Activated T-helper 17 cell treated with anti-CD3 and anti-CD28 coated beads, Interleukin-2, amount 50 U/mL, for 72 hours (primary cell): ENCODE data around the gene OR4F15. TPM values are rescaled to one million over a fixed set of nuclear protein-coding genes. Genes with fewer than 3 reads are reported as not detected.
"Not testable (repeated sequence)": the region's sequence is repeated elsewhere in the genome, so short reads cannot be mapped to it uniquely, and the experiment has no call there.

Experiments
- ATAC-seq: fragments of 150-1000 bp; cut with Tn5 transposase; replicated peaks from 2 replicates; pipeline ENCODE4 v1.10.0; 2021; ENCODE audit warnings: mild to moderate bottlenecking, moderate library complexity
- H3K27ac Mint-ChIP-seq: one replicate; pipeline ENCODE4 v1.8.0; 2022; ENCODE audit warnings: mixed read lengths
- H3K27me3 Mint-ChIP-seq: one replicate; pipeline ENCODE4 v1.8.0; 2022; ENCODE audit warnings: mixed read lengths
- H3K36me3 Mint-ChIP-seq: one replicate; pipeline ENCODE4 v1.8.0; 2022; ENCODE audit warnings: low read depth, mild to moderate bottlenecking, mixed read lengths
- H3K4me1 Mint-ChIP-seq: one replicate; pipeline ENCODE4 v1.8.0; 2022; ENCODE audit warnings: mixed read lengths
- H3K4me3 Mint-ChIP-seq: one replicate; pipeline ENCODE4 v1.8.0; 2022; ENCODE audit warnings: mild to moderate bottlenecking, mixed read lengths
- H3K9me3 Mint-ChIP-seq: one replicate; pipeline ENCODE4 v1.8.0; 2022; ENCODE audit warnings: mixed read lengths
- total RNA-seq, 2 donors: library from RNA; stranded (reverse); gene quantifications; one replicate each; pipeline ENCODE4 v1.2.3, GENCODE V29; 2022

OR4F15 gene
- total RNA-seq, result not detected

- no peak within 1 kb of the TSS for H3K27ac Mint-ChIP-seq
- H3K4me3 Mint-ChIP-seq, result no peak within 1 kb of the TSS
- H3K27me3 Mint-ChIP-seq, result peaks cover 30% of the 10 kb centered on the region
- no peak for ATAC-seq
- no peaks in the 10 kb centered on the region for H3K9me3 Mint-ChIP-seq
- no peaks in the 10 kb centered on the region for H3K36me3 Mint-ChIP-seq
- no peaks in the 10 kb centered on the region for H3K4me1 Mint-ChIP-seq
Observed at GRCh38 chr15:101811902-101812301, at the start of gene OR4F15. TSS of gene OR4F15 (plus strand) at chr15:101812202. CDS start at chr15:101818187, 5,985 bp downstream.

- H3K36me3 Mint-ChIP-seq, ATAC-seq, H3K4me3 Mint-ChIP-seq: not testable (repeated sequence)
Observed at GRCh38 chr15:101764669-101765339, 47.2 kb upstream of the OR4F15 start.

GRCh38 chr15:101765340-101765671 lies 46.7 kb upstream of the OR4F15 start:
- not testable (repeated sequence) for ATAC-seq, H3K36me3 Mint-ChIP-seq, H3K4me3 Mint-ChIP-seq, H3K27ac Mint-ChIP-seq, H3K4me1 Mint-ChIP-seq, H3K27me3 Mint-ChIP-seq, H3K9me3 Mint-ChIP-seq

More at GRCh38 chr15:101764669-101765339, 47.2 kb upstream of the OR4F15 start:
- not testable (repeated sequence) for H3K9me3 Mint-ChIP-seq, H3K4me1 Mint-ChIP-seq, H3K27ac Mint-ChIP-seq, H3K27me3 Mint-ChIP-seq

GRCh38 chr15:101765772-101766456 lies 46.1 kb upstream of the OR4F15 start:
- H3K36me3 Mint-ChIP-seq, result no peaks in the 10 kb centered on the region

GRCh38 chr15:101767083-101767640 lies 44.8 kb upstream of the OR4F15 start:
- not testable (repeated sequence) for H3K9me3 Mint-ChIP-seq, ATAC-seq, H3K27me3 Mint-ChIP-seq, H3K4me3 Mint-ChIP-seq, H3K4me1 Mint-ChIP-seq, H3K36me3 Mint-ChIP-seq, H3K27ac Mint-ChIP-seq

More at GRCh38 chr15:101765772-101766456, 46.1 kb upstream of the OR4F15 start:
- Mint-ChIP-seq H3K4me1 (no peaks in the 10 kb centered on the region), H3K27ac (no peak overlapping the region), H3K4me3 (no peak overlapping the region), H3K27me3 (no peaks in the 10 kb centered on the region), H3K9me3 (no peaks in the 10 kb centered on the region)
- no peak for ATAC-seq

GRCh38 chr15:101772921-101773320 lies 39.1 kb upstream of the OR4F15 start:
- Mint-ChIP-seq H3K4me3 (no peak overlapping the region), H3K27me3 (no peaks in the 10 kb centered on the region), H3K4me1 (no peaks in the 10 kb centered on the region), H3K36me3 (no peaks in the 10 kb centered on the region), H3K9me3 (no peaks in the 10 kb centered on the region), H3K27ac (no peak overlapping the region)
- no peak for ATAC-seq

- no peak overlapping the region for H3K27ac Mint-ChIP-seq
- no peak overlapping the region for H3K4me3 Mint-ChIP-seq
Observed at GRCh38 chr15:101773496-101774100, 38.4 kb upstream of the OR4F15 start.

GRCh38 chr15:101775136-101775535 lies 36.9 kb upstream of the OR4F15 start:
- H3K9me3 Mint-ChIP-seq, result no peaks in the 10 kb centered on the region
- H3K27me3 Mint-ChIP-seq, result peaks cover 7% of the 10 kb centered on the region
- no peak overlapping the region for H3K27ac Mint-ChIP-seq
- no peaks in the 10 kb centered on the region for H3K4me1 Mint-ChIP-seq
- H3K4me3 Mint-ChIP-seq, result no peak overlapping the region
- ATAC-seq, result no peak
- no peaks in the 10 kb centered on the region for H3K36me3 Mint-ChIP-seq

More at GRCh38 chr15:101773496-101774100, 38.4 kb upstream of the OR4F15 start:
- no peak for ATAC-seq
- Mint-ChIP-seq H3K4me1 (no peaks in the 10 kb centered on the region), H3K36me3 (no peaks in the 10 kb centered on the region), H3K27me3 (no peaks in the 10 kb centered on the region), H3K9me3 (no peaks in the 10 kb centered on the region)

GRCh38 chr15:101778576-101778975 lies 33.4 kb upstream of the OR4F15 start:
- not testable (repeated sequence) for ATAC-seq, H3K27me3 Mint-ChIP-seq, H3K4me1 Mint-ChIP-seq

GRCh38 chr15:101780225-101780624 lies 31.8 kb upstream of the OR4F15 start:
- not testable (repeated sequence) for ATAC-seq, H3K4me3 Mint-ChIP-seq, H3K4me1 Mint-ChIP-seq

More at GRCh38 chr15:101778576-101778975, 33.4 kb upstream of the OR4F15 start:
- not testable (repeated sequence) for H3K36me3 Mint-ChIP-seq, H3K4me3 Mint-ChIP-seq, H3K9me3 Mint-ChIP-seq, H3K27ac Mint-ChIP-seq

GRCh38 chr15:101781928-101782327 lies 30.1 kb upstream of the OR4F15 start:
- Mint-ChIP-seq H3K4me3 (no peak overlapping the region), H3K27me3 (peaks cover 15% of the 10 kb centered on the region), H3K36me3 (no peaks in the 10 kb centered on the region), H3K4me1 (no peaks in the 10 kb centered on the region), H3K27ac (no peak overlapping the region), H3K9me3 (no peaks in the 10 kb centered on the region)
- no peak for ATAC-seq

More at GRCh38 chr15:101780225-101780624, 31.8 kb upstream of the OR4F15 start:
- H3K27ac Mint-ChIP-seq, result peak overlapping the region; percentile 26
- not testable (repeated sequence) for H3K36me3 Mint-ChIP-seq, H3K9me3 Mint-ChIP-seq
- peaks cover 11% of the 10 kb centered on the region for H3K27me3 Mint-ChIP-seq

- no peaks in the 10 kb centered on the region for H3K36me3 Mint-ChIP-seq
- no peak overlapping the region for H3K4me3 Mint-ChIP-seq
- no peaks in the 10 kb centered on the region for H3K9me3 Mint-ChIP-seq
- no peaks in the 10 kb centered on the region for H3K4me1 Mint-ChIP-seq
- ATAC-seq, result no peak
- H3K27me3 Mint-ChIP-seq, result peaks cover 14% of the 10 kb centered on the region
- H3K27ac Mint-ChIP-seq, result no peak overlapping the region
Observed at GRCh38 chr15:101784644-101785043, 27.4 kb upstream of the OR4F15 start.

GRCh38 chr15:101786422-101786821 lies 25.6 kb upstream of the OR4F15 start:
- H3K4me1 Mint-ChIP-seq, H3K36me3 Mint-ChIP-seq, H3K4me3 Mint-ChIP-seq, H3K9me3 Mint-ChIP-seq, ATAC-seq, H3K27me3 Mint-ChIP-seq, H3K27ac Mint-ChIP-seq: not testable (repeated sequence)

GRCh38 chr15:101788001-101788400 lies 24.0 kb upstream of the OR4F15 start:
- peaks cover 12% of the 10 kb centered on the region for H3K27me3 Mint-ChIP-seq
- not testable (repeated sequence) for ATAC-seq, H3K4me3 Mint-ChIP-seq, H3K36me3 Mint-ChIP-seq, H3K4me1 Mint-ChIP-seq, H3K9me3 Mint-ChIP-seq, H3K27ac Mint-ChIP-seq
